ENCODE data around the gene PHGDH. TPM values are rescaled to one million over a fixed set of nuclear protein-coding genes. Genes with fewer than 3 reads are reported as not detected.

Gene PHGDH
- total RNA-seq, result 86.3 and 91.5 TPM in 2 replicates

DNA sequence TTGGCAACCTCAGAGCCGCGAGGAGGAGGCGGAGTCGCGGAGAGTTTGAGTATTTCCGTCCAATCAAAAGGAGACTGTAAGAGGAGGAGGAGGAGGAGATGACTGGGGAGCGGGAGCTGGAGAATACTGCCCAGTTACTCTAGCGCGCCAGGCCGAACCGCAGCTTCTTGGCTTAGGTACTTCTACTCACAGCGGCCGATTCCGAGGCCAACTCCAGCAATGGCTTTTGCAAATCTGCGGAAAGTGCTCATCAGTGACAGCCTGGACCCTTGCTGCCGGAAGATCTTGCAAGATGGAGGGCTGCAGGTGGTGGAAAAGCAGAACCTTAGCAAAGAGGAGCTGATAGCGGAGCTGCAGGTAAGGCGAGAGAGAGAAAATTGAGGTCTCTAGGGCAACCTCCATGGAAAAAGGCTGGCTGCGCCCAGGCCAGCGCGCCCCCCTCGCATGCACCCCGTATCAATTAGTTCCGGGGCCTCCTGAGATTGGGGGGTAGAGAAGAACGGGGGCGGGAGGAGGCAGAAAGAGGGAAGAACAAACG lies at the start of gene PHGDH:
Gene PHGDH, plus strand, starts transcription at position 131 of the 538 bp plus-strand sequence. Its CDS starts 89 bp downstream, at position 220.

DNA sequence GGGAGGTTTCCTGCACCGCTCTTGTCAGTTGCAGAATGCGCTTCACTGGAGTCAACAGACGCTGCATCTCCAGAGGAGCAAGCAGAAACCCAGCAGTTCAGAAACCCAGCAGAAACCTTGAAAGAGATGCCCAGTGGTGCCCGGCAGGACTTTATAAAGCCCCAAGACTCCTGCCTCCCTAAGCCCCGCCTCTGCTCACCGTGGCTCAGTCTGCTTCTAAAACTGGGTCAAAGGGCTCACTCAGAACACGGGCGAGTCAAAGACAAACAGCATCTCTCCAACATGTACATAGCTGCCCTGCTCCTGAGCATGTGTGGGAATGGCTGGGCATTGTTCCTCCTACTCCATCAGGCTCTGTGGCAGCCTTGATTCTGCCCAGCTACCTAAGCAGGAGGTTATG lies 57.0 kb downstream of the PHGDH start, which contains the start of gene HMGCS2:
Gene HMGCS2, minus strand, starts transcription at position 128 of the 400 bp plus-strand sequence. Its CDS starts 61 bp downstream, at position 67.

Other genes starting within 250 kb of the PHGDH start
- not detected in 2 replicates for gene HSD3B1, start 204.7 kb upstream of the PHGDH start, total RNA-seq
- 5.2 TPM in 2 replicates for gene ZNF697, start 63.7 kb upstream of the PHGDH start, total RNA-seq
- 0.46 and 1.1 TPM in 2 replicates for gene HMGCS2, start 57.0 kb downstream of the PHGDH start, total RNA-seq
- not detected in 2 replicates for gene REG4, start 99.5 kb downstream of the PHGDH start, total RNA-seq
- gene ADAM30, start 184.6 kb downstream of the PHGDH start, total RNA-seq, result 0.23 TPM in 1 of 2 replicates, not detected in the other